Measurements from ENCODE around the gene COBL.
"Not testable (repeated sequence)": the region's sequence is repeated elsewhere in the genome, so short reads cannot be mapped to it uniquely, and the experiment has no call there.

COBL gene

DNA sequence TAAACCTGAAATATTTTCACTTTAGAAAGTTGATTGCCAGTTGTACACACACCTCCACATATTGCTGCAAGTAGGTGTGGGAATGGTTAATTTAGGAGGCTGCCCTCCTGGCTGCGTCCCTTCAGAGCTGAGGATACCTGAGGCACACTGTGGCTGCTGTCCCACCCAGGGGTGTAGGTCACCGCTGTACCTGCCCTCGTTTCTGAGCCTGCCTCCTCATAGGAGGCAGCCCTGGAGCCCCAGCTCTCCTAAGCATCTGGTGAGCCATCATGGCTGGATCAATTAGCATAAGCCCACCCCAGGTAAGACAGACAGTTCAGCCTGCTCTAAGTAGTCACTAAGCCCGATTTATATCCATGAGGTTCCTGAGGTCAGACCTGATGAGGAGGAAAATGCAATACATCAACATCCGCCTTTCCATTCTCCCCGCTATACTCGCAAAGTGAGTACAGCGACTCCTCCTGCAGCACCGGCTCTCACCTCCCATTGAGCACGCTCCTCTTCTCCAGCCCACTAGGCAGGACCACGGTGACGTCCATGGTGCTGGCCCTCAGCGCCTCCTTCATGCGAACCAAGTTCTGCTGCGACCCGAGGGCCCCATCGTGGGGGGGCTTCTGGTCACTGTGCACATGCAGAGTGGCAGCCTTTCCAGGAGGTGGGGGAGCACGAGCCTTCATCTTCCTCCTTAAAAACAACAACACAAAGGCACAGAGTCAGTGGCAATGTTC, 97.2 kb downstream of the COBL start:
- no peaks in the 10 kb centered on the region for H3K27me3 Mint-ChIP-seq
- no peak overlapping the region for H3K27ac Mint-ChIP-seq
- H3K36me3 Mint-ChIP-seq (ENCODE audit: low read depth) = no peaks in the 10 kb centered on the region
- H3K4me1 Mint-ChIP-seq (ENCODE audit: low read depth) = no peaks in the 10 kb centered on the region
- H3K4me3 Mint-ChIP-seq = no peak overlapping the region
- H3K9me3 Mint-ChIP-seq = no peaks in the 10 kb centered on the region

DNA sequence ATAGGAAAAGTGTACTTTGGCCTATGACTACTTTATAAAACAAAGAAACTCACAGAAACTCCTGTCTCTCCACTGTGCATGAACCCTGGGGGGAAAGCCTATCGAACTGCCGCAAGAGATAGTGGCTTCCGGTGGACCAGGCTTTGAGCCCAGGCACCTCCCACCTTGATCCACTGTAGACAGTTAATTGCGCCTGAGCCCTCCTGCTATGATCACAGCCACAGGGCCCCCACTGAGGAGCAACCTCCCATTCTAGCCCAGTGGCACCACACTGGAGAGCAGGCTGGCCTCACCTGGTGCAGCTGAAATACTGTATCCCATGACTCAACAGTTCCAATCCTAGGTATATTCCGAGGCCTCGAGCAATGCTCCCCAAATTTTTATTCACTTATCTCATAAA, 98.8 kb downstream of the COBL start:
- no peaks in the 10 kb centered on the region for H3K9me3 Mint-ChIP-seq
- H3K36me3 Mint-ChIP-seq (ENCODE audit: low read depth) = no peaks in the 10 kb centered on the region
- no peak overlapping the region for H3K4me3 Mint-ChIP-seq
- no peaks in the 10 kb centered on the region for H3K27me3 Mint-ChIP-seq
- no peaks in the 10 kb centered on the region for H3K4me1 Mint-ChIP-seq (ENCODE audit: low read depth)
- no peak overlapping the region for H3K27ac Mint-ChIP-seq

DNA sequence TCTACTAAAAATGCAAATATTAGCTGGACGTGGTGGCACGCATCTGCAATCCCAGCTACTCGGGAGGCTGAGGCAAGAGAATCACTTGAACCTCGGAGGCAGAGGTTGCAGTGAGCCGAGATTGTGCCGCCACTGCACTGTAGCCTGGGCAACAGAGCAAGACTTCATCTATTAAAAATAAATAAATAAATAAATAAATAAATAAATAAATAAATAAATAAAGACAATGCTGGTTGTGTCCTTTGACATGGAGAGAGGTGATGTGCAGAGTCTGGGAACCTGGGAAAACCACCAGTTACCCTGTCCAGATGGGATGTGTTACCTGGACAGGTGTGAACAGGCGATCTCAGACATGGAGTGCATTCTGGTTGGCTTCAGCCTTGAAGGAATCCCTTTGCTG, 102.5 kb downstream of the COBL start:
- Mint-ChIP-seq H3K36me3 (ENCODE audit: low read depth) (no peaks in the 10 kb centered on the region), H3K9me3 (peaks cover 2% of the 10 kb centered on the region), H3K4me1 (ENCODE audit: low read depth) (no peaks in the 10 kb centered on the region), H3K4me3 (no peak overlapping the region), H3K27ac (no peak overlapping the region), H3K27me3 (no peaks in the 10 kb centered on the region)

DNA sequence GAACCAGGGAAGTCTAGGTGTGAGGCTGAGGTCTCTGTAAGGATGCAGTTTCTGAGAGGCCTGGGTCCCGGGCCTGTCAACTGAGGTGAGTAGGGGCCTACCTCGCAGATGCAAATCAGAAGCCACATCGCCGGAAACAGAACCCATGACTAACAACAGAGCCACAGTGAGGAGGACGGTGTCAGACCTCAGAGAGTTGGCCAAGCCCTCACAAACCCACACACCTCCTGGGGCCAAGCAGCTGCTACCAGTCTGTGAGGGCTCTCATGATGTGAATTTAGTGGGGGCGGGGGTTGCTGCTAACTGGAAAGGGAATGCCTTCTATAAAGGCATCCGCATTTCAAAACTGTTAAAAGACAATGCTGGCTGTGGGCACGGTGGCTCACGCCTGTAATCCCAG, 103.0 kb downstream of the COBL start:
- Mint-ChIP-seq H3K27me3 (no peaks in the 10 kb centered on the region), H3K9me3 (peaks cover 3% of the 10 kb centered on the region), H3K27ac (no peak overlapping the region), H3K4me1 (ENCODE audit: low read depth) (no peaks in the 10 kb centered on the region), H3K36me3 (ENCODE audit: low read depth) (no peaks in the 10 kb centered on the region), H3K4me3 (no peak overlapping the region)

DNA sequence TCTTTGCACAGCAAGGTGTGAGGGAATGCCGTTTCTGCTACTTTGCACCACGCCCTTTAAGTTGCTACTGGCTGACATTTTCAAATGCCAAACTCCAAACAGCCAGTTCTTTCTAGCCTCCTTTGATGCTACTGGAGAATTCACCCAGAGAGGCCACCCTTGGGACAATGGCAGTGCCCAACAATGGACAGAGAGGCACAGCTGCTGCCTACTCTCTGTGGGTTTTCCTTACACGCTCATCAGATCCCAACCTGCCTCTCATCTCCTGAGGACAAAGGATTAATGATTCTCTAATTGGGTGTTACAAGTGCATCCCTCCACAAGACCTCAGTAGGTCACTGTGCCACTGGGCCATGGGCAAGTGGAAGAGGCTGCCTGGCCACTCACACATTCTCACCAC, 105.8 kb downstream of the COBL start:
- H3K27ac Mint-ChIP-seq = no peak overlapping the region
- H3K4me3 Mint-ChIP-seq = no peak overlapping the region
- no peaks in the 10 kb centered on the region for H3K36me3 Mint-ChIP-seq (ENCODE audit: low read depth)
- no peaks in the 10 kb centered on the region for H3K27me3 Mint-ChIP-seq
- H3K9me3 Mint-ChIP-seq = peaks cover 3% of the 10 kb centered on the region
- no peaks in the 10 kb centered on the region for H3K4me1 Mint-ChIP-seq (ENCODE audit: low read depth)

DNA sequence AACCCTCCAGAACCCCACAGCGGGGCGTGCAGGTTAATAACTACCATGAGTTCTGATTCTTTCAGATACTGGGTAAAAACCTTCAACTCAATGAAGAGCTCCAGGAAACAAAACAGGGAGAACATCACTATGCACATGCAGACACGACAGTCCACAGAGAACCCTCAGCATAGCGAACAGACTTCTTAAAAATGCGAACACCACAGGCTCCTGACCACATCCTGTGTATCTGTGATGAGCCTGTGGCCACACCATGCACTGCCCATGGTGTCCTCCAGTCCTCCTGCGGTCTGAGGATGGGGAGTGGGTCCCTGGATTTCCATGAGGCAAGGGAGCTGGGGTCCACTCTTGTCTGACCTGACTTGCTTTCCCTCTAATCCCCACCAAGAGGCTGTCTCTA, 107.2 kb downstream of the COBL start:
- Mint-ChIP-seq H3K4me3 (no peak overlapping the region), H3K36me3 (ENCODE audit: low read depth) (no peaks in the 10 kb centered on the region), H3K9me3 (peaks cover 3% of the 10 kb centered on the region), H3K27ac (no peak overlapping the region), H3K27me3 (no peaks in the 10 kb centered on the region), H3K4me1 (ENCODE audit: low read depth) (no peaks in the 10 kb centered on the region)

DNA sequence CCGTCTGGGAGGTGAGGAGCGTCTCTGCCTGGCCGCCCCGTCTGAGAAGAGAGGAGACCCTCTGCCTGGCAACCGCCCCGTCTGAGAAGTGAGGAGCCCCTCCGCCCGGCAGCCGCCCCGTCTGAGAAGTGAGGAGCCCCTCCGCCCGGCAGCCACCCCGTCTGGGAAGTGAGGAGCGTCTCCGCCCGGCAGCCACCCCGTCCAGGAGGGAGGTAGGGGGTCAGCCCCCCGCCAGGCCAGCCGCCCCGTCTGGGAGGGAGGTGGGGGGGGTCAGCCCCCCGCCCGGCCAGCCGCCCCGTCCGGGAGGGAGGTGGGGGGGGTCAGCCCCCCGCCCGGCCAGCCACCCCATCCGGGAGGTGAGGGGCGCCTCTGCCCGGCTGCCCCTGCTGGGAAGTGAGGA, 108.5 kb downstream of the COBL start:
- not testable (repeated sequence) for H3K27ac Mint-ChIP-seq

DNA sequence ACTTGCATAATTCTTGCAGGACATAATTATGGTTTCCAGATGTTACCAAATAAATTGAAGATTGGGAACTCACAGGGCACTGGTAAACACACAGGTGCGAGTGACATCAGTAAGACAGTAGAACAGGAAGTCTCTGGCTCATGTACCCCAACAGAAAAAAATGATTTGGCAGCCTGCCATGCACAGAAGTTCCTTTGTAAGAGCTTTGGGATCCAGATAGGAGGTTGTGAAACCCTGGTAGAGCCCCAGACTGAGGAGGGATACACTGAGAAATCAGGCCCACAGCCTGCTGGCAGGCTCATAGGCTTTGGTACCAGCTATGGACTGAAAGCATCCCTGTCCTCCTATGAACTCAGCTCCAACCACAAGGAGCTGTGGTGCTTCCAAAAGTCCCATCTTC, 118.0 kb downstream of the COBL start:
- peaks cover 10% of the 10 kb centered on the region for H3K27me3 Mint-ChIP-seq
- H3K4me3 Mint-ChIP-seq = no peak overlapping the region
- H3K4me1 Mint-ChIP-seq (ENCODE audit: low read depth) = no peaks in the 10 kb centered on the region
- H3K9me3 Mint-ChIP-seq = peaks cover 17% of the 10 kb centered on the region
- no peak overlapping the region for H3K27ac Mint-ChIP-seq
- no peaks in the 10 kb centered on the region for H3K36me3 Mint-ChIP-seq (ENCODE audit: low read depth)

More for the DNA sequence above, 108.5 kb downstream of the COBL start:
- H3K9me3 Mint-ChIP-seq; H3K4me3 Mint-ChIP-seq; H3K4me1 Mint-ChIP-seq (ENCODE audit: low read depth); H3K27me3 Mint-ChIP-seq; H3K36me3 Mint-ChIP-seq (ENCODE audit: low read depth): not testable (repeated sequence)

DNA sequence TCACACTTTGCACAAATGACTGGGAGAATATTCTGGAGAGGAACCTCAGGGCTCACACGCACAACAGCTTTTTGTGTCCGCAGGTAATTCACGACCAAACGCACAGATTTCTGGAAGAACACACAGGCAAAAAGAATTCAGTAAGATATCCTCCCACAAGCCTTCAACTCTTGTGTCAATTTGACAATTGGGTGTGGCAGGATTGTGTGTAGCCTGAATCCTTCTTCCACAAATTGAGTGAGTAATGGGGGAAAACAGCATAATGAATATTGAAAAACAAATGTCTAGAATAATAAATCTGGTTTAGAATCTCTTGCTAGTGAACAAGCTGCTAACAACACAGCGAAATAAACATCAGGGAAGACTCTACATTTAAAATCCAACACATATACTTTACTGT, 125.6 kb downstream of the COBL start:
- Mint-ChIP-seq H3K4me3 (no peak overlapping the region), H3K36me3 (ENCODE audit: low read depth) (no peaks in the 10 kb centered on the region), H3K9me3 (no peaks in the 10 kb centered on the region)

DNA sequence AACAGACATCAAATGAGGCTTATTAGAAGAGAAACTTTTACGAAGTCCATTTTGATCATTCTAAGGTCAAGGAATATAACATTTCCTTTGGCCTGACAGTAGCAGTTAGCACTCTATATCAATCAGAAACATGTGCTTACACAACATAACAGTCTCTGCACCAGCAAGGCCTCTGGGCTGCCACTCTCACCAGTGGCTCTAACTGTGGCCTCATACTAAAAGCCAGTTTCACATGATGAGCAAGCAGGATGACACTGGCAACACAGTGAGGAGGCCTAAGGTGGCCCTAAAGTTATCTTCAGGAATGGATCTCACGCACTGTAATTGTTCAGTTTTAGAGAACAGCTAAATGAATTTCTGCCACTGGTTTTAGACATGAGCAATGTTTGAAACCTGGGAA, 126.8 kb downstream of the COBL start:
- H3K4me1 Mint-ChIP-seq (ENCODE audit: low read depth) = no peaks in the 10 kb centered on the region
- no peaks in the 10 kb centered on the region for H3K36me3 Mint-ChIP-seq (ENCODE audit: low read depth)
- H3K4me3 Mint-ChIP-seq = no peak overlapping the region
- no peaks in the 10 kb centered on the region for H3K27me3 Mint-ChIP-seq
- no peaks in the 10 kb centered on the region for H3K9me3 Mint-ChIP-seq
- no peak overlapping the region for H3K27ac Mint-ChIP-seq

More for the DNA sequence above, 125.6 kb downstream of the COBL start:
- Mint-ChIP-seq H3K4me1 (ENCODE audit: low read depth) (no peaks in the 10 kb centered on the region), H3K27me3 (no peaks in the 10 kb centered on the region), H3K27ac (no peak overlapping the region)

DNA sequence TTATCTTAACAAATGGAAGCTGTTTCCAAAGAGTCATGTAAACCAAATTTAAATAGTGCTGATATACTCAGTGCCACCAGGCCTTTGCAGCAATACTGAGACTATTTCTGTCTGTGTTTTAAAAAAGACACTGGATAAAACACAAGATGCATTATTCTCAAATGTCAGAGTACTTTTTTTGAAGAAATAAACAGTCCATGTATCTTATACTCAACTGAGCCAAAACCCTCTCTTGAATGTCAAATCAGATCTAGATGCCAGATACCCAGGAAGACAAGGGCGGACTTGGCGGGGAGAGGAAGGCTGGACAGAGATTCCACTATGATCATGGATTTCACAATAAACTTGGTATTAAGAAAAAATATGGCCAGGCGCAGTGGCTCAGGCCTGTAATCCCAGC, 127.6 kb downstream of the COBL start:
- no peaks in the 10 kb centered on the region for H3K27me3 Mint-ChIP-seq
- H3K4me1 Mint-ChIP-seq (ENCODE audit: low read depth) = no peaks in the 10 kb centered on the region
- no peaks in the 10 kb centered on the region for H3K9me3 Mint-ChIP-seq
- H3K27ac Mint-ChIP-seq = no peak overlapping the region
- no peak overlapping the region for H3K4me3 Mint-ChIP-seq
- no peaks in the 10 kb centered on the region for H3K36me3 Mint-ChIP-seq (ENCODE audit: low read depth)

DNA sequence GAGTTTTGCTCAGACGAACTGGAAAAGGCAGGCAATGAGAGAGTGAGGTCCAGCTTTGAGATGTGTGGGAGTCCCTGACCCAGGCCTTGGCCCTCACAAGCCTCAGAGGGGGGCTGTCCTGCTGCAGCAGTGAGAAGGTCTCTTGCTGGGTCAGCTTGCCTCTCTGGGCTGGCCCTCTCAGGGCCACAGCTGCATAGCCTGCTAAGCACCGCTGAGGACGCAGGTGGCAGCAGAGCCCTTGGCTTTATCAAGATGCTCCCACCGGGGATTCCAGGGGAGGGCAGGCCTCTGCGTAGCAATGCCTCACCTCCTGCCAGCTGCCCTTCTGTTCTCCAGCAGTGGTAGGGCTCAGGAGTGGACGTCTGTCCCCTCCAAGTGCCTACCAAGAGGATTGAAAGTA, 128.7 kb downstream of the COBL start:
- H3K4me3 Mint-ChIP-seq = no peak overlapping the region
- no peaks in the 10 kb centered on the region for H3K9me3 Mint-ChIP-seq
- H3K4me1 Mint-ChIP-seq (ENCODE audit: low read depth) = no peaks in the 10 kb centered on the region
- H3K36me3 Mint-ChIP-seq (ENCODE audit: low read depth) = no peaks in the 10 kb centered on the region
- H3K27me3 Mint-ChIP-seq = no peaks in the 10 kb centered on the region
- no peak overlapping the region for H3K27ac Mint-ChIP-seq

DNA sequence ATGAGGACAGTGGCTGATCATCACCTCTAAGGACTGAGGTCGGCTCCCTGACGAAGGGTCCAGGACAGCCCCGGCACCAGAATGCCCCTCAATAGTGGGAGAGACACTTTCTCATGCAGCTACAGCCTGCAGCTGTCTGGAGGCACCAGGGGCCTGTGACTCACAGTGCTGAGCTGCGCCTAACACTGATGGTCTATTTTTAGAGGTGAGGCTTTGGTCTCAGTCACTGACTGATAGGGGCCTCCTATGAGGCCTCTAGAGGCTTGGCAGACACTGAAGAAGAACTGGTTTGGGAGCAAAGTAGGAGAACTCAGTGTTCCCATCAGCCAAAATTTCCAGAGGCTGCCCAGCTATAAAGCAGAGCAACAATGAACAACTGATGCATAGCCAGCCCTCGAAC, 130.1 kb downstream of the COBL start:
- H3K27me3 Mint-ChIP-seq = peaks cover 3% of the 10 kb centered on the region
- H3K4me1 Mint-ChIP-seq (ENCODE audit: low read depth) = no peaks in the 10 kb centered on the region
- H3K4me3 Mint-ChIP-seq = no peak overlapping the region
- no peak overlapping the region for H3K27ac Mint-ChIP-seq
- H3K9me3 Mint-ChIP-seq = no peaks in the 10 kb centered on the region
- H3K36me3 Mint-ChIP-seq (ENCODE audit: low read depth) = no peaks in the 10 kb centered on the region

DNA sequence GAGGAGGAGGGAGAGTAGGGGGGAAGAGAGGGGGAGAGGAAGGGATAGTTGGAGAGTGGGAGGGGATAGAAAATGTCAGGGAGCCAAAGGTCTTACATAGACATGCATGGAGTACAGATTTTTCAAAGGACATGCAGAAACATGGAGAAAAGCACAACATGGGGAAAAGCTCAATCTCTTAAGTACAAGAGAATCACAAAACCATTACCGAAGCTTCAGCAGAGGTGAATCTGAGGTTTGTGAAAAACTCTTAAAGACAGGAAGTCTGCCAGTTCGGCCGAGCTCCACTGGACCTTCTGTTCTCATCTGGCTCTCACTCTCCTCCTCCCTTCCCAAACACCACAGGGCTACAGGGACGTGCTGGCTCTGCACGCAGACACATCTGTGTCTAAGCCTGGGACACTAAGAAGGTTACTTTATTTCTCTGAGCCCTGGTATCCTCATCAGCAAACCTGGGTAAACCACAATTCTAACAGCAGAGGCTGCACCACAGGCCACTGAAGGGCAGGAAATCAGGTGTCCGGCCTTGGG, 133.9 kb downstream of the COBL start:
- Mint-ChIP-seq H3K27me3 (peaks cover 3% of the 10 kb centered on the region), H3K27ac (no peak overlapping the region), H3K4me1 (ENCODE audit: low read depth) (no peaks in the 10 kb centered on the region), H3K4me3 (no peak overlapping the region), H3K9me3 (no peaks in the 10 kb centered on the region), H3K36me3 (ENCODE audit: low read depth) (no peaks in the 10 kb centered on the region)

DNA sequence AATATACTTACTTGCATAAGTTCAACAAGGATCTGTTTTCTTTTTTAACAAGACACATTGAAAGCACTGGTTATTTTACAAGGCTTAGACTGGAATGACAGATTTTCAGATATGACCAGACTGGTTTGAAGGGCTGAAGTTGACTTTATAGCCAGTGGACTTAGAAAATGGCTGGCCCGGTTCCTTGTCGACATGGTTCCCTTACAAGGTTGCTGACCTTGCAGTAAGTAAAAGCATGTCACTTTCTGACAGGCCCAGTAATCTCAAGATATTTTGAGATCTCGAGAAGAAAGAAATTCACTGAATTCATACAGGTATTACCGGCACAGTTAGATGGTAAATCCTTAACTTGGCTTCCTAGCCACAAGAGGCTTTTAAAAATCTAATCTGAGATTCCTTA, 136.5 kb downstream of the COBL start:
- Mint-ChIP-seq H3K36me3 (ENCODE audit: low read depth) (no peaks in the 10 kb centered on the region), H3K27ac (no peak overlapping the region), H3K4me3 (no peak overlapping the region), H3K9me3 (no peaks in the 10 kb centered on the region), H3K4me1 (ENCODE audit: low read depth) (no peaks in the 10 kb centered on the region), H3K27me3 (peaks cover 7% of the 10 kb centered on the region)

DNA sequence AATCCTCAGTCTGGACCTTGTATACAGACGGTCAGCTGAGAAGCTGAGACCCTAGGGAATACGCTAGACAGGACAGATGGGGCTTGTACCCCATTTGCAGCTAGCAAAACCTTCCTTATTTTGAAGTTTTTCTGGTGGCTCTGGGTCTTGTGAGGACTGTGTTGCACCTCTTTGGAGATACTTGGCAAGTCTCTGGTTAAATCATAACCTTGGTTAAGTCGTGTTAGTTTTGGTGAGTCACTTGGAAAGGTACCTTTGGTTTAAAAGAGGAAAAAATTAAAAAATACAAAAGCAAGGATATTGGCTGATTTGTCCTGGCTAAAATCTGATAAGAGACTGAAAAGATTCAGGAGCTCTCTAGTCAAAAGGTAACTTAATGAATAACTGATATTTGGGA, 140.6 kb downstream of the COBL start:
- no peaks in the 10 kb centered on the region for H3K9me3 Mint-ChIP-seq
- H3K4me1 Mint-ChIP-seq (ENCODE audit: low read depth) = no peaks in the 10 kb centered on the region
- H3K27me3 Mint-ChIP-seq = peaks cover 4% of the 10 kb centered on the region
- H3K4me3 Mint-ChIP-seq = no peak overlapping the region
- H3K27ac Mint-ChIP-seq = no peak overlapping the region
- H3K36me3 Mint-ChIP-seq (ENCODE audit: low read depth) = no peaks in the 10 kb centered on the region

All from stimulated activated naive CD8-positive, alpha-beta T cell treated with anti-CD3 and anti-CD28 coated beads, Interleukin-15, Interleukin-2, amounts not matched to agents 100 ng/mL and 50 ng/mL, for 24 hours (primary cell).